Measurements from ENCODE around the gene UPF1.

GRCh38 chr19:18904334-18905057 is 72.7 kb downstream of the UPF1 start:
- TF ChIP-seq CTCF (conservative IDR thresholded peaks at IDR 0.05 in 1 of 2, IDR thresholded peaks at IDR 0.05 in 1 of 2; ENCODE audit: extremely low read depth in 1 of 2, insufficient read depth in 1 of 2, low read depth in 1 of 2, low read length in 2 of 2) (no peak), EZH2 (IDR thresholded peaks at IDR 0.05; ENCODE audit: borderline replicate concordance, low read length) (no peak)
